Caco-2 (cell line): ENCODE data around the gene HEPACAM. TPM values are rescaled to one million over a fixed set of nuclear protein-coding genes. Genes with fewer than 3 reads are reported as not detected.

Experiments
- BruUV-seq: library from RNA; stranded (reverse); fragments of 400-500 nt; replicated peaks from 2 replicates; lab custom pipeline; 2021; lab: Mats Ljungman, UMichigan
- CTCF ChIA-PET: fragments of 300-600 bp; sonication (Branson Sonifier 250); formaldehyde crosslinking; loops from one replicate; lab custom pipeline; 2022; ENCODE audit warnings: antibody characterized with exemption; lab: Charles Lee
- POLR2A ChIA-PET: fragments of 300-600 bp; sonication (Branson Sonifier 250); formaldehyde crosslinking; loops from one replicate; lab custom pipeline; 2022; ENCODE audit warnings: antibody characterized with exemption; lab: Charles Lee
- DNase-seq, 2 experiments: peaks; one replicate each; pipeline versions ENCODE4 v3.0.0 to v3.0.0-alpha.2; 2020 to 2022
- H3K27me3 ChIP-seq: replicated peaks from 2 replicates; pipeline ENCODE4 v1.6.0; 2011; ENCODE audit warnings: low read length; ENCODE audit not compliant: control insufficient read depth, insufficient read depth
- H3K36me3 ChIP-seq: 2 replicates; pipeline ENCODE4 v1.5.1; 2011; ENCODE audit warnings: low read length; ENCODE audit not compliant: control insufficient read depth, insufficient read depth
- H3K4me1 ChIP-seq: fragments of 250-450 bp; sonication (Bioruptor Pico); 2 replicates; pipeline ENCODE4 v1.5.1; 2020; ENCODE audit warnings: mild to moderate bottlenecking
- H3K4me3 ChIP-seq: 2 replicates; pipeline ENCODE4 v1.5.1; 2011; ENCODE audit warnings: low read depth, mild to moderate bottlenecking, control low read depth, low read length
- H3K9me3 ChIP-seq: fragments of 250-450 bp; sonication (Bioruptor Pico); 2 replicates; pipeline ENCODE4 v1.5.1; 2020; ENCODE audit warnings: mild to moderate bottlenecking, moderate library complexity
- H3K27ac Mint-ChIP-seq: one replicate; pipeline ENCODE4 v1.8.0; 2022; ENCODE audit warnings: mixed read lengths; ENCODE audit not compliant: unreplicated experiment
- H3K27me3 Mint-ChIP-seq: one replicate; pipeline ENCODE4 v1.8.0; 2022; ENCODE audit warnings: mixed read lengths; ENCODE audit not compliant: insufficient read depth, unreplicated experiment
- H3K36me3 Mint-ChIP-seq: one replicate; pipeline ENCODE4 v1.8.0; 2022; ENCODE audit warnings: mild to moderate bottlenecking, mixed read lengths; ENCODE audit not compliant: insufficient read depth, unreplicated experiment
- H3K4me1 Mint-ChIP-seq: one replicate; pipeline ENCODE4 v1.8.0; 2022; ENCODE audit warnings: low read depth, mixed read lengths; ENCODE audit not compliant: unreplicated experiment
- H3K4me3 Mint-ChIP-seq: one replicate; pipeline ENCODE4 v1.8.0; 2022; ENCODE audit warnings: mild to moderate bottlenecking, moderate library complexity, mixed read lengths; ENCODE audit not compliant: unreplicated experiment
- H3K9me3 Mint-ChIP-seq: one replicate; pipeline ENCODE4 v1.8.0; 2022; ENCODE audit warnings: mixed read lengths; ENCODE audit not compliant: unreplicated experiment
- CTCF ChIP-seq, 2 experiments: fragments of 200-600 bp in 1 of 2; IDR thresholded peaks; 1 replicate in 1 of 2; 2 replicates in 1 of 2; pipeline versions ENCODE4 v1.5.1 to v1.8.0; 2011 to 2022; ENCODE audit warnings: antibody characterized with exemption in 1 of 2, control low read depth in 1 of 2, inconsistent platforms in 1 of 2, low read depth in 1 of 2, low read length in 1 of 2, mild to moderate bottlenecking in 1 of 2, moderate library complexity in 1 of 2; ENCODE audit not compliant: insufficient read depth in 1 of 2, severe bottlenecking in 1 of 2, unreplicated experiment in 1 of 2
- intact Hi-C: fragments of 100-400 bp; cut with micrococcal nuclease; formaldehyde crosslinking; loops from one replicate; pipeline ENCODE4 v1.10.0; 2022; ENCODE audit not compliant: unreplicated experiment
- total RNA-seq: library from RNA; stranded (reverse); gene quantifications from 2 replicates; pipeline ENCODE4 v1.2.3, GENCODE V29; 2022

Gene HEPACAM
- total RNA-seq, 1 experiment from 2014 or later, result 0.11 TPM

- intact Hi-C loops, result no loop called here
- Mint-ChIP-seq H3K9me3 (no peaks in the 10 kb centered on the region), H3K4me3 (no peak overlapping the region), H3K36me3 (no peaks in the 10 kb centered on the region), H3K4me1 (no peaks in the 10 kb centered on the region), H3K27me3 (no peaks in the 10 kb centered on the region), H3K27ac (no peak overlapping the region)
- TF ChIP-seq CTCF (IDR thresholded peaks at IDR 0.05; ENCODE audit: insufficient read depth in 1 of 2, low read depth in 1 of 2, low read length in 1 of 2, severe bottlenecking in 1 of 2, unreplicated experiment in 1 of 2), result no peak
- Histone ChIP-seq H3K9me3 (no peaks in the 10 kb centered on the region), H3K36me3 (no peaks in the 10 kb centered on the region), H3K4me3 (no peak overlapping the region), H3K4me1 (no peaks in the 10 kb centered on the region), H3K27me3 (no peaks in the 10 kb centered on the region)
- ChIA-PET POLR2A (no interaction called here), CTCF (interaction anchor here (0.9 to 1.0 kb wide), 2 partner anchors 201 to 485 kb away, joined by 3 read pairs; no protein-coding TSS in a partner anchor)
- BruUV-seq, result no TSS peak
- no peak for DNase-seq
These were observed 5.9 kb upstream of the HEPACAM start for GRCh38 chr11:124941703-124942102.

GRCh38 chr11:124938970-124939369 lies 3.1 kb upstream of the HEPACAM start:
- no peaks in the 10 kb centered on the region for H3K9me3 ChIP-seq
- no peaks in the 10 kb centered on the region for H3K36me3 ChIP-seq
- Mint-ChIP-seq H3K27ac (no peak overlapping the region), H3K9me3 (no peaks in the 10 kb centered on the region), H3K4me1 (no peaks in the 10 kb centered on the region), H3K36me3 (no peaks in the 10 kb centered on the region), H3K4me3 (no peak overlapping the region), H3K27me3 (peaks cover 2% of the 10 kb centered on the region)
- H3K4me1 ChIP-seq, result peaks cover 13% of the 10 kb centered on the region
- ChIA-PET CTCF (interaction anchor here (1.3 kb wide), 1 partner anchor 63 kb away, joined by 3 read pairs; no protein-coding TSS in a partner anchor), POLR2A (interaction anchor here (0.5 kb wide), 1 partner anchor 1529 kb away, joined by 7 read pairs; no protein-coding TSS in a partner anchor)
- no peak for DNase-seq
- no peaks in the 10 kb centered on the region for H3K27me3 ChIP-seq
- BruUV-seq, result no TSS peak
- no peak overlapping the region for H3K4me3 ChIP-seq
- intact Hi-C loops, result no loop called here
- TF ChIP-seq CTCF (IDR thresholded peaks at IDR 0.05; ENCODE audit: insufficient read depth in 1 of 2, low read depth in 1 of 2, low read length in 1 of 2, severe bottlenecking in 1 of 2, unreplicated experiment in 1 of 2), result no peak

- no TSS peak for BruUV-seq
- no peaks in the 10 kb centered on the region for H3K36me3 ChIP-seq
- Mint-ChIP-seq H3K9me3 (no peaks in the 10 kb centered on the region), H3K27me3 (peaks cover 2% of the 10 kb centered on the region), H3K4me1 (no peaks in the 10 kb centered on the region), H3K27ac (no peak overlapping the region), H3K4me3 (no peak overlapping the region), H3K36me3 (no peaks in the 10 kb centered on the region)
- peaks cover 13% of the 10 kb centered on the region for H3K4me1 ChIP-seq
- H3K27me3 ChIP-seq, result no peaks in the 10 kb centered on the region
- ChIA-PET CTCF (interaction anchor here (1.3 kb wide), 1 partner anchor 62 kb away, joined by 3 read pairs; no protein-coding TSS in a partner anchor), POLR2A (no interaction called here)
- no peaks in the 10 kb centered on the region for H3K9me3 ChIP-seq
- no peak overlapping the region for H3K4me3 ChIP-seq
- no peak for TF ChIP-seq CTCF (IDR thresholded peaks at IDR 0.05; ENCODE audit: insufficient read depth in 1 of 2, low read depth in 1 of 2, low read length in 1 of 2, severe bottlenecking in 1 of 2, unreplicated experiment in 1 of 2)
- no peak for DNase-seq
- intact Hi-C loops, result no loop called here
These were observed 2.4 kb upstream of the HEPACAM start for GRCh38 chr11:124938206-124938765.
